GM12865 (cell line): ENCODE data around the gene MIP.

Experiments
- DNase-seq: peaks from one replicate; pipeline ENCODE4 v3.0.0; 2010; ENCODE audit warnings: low read depth
- H3K4me3 ChIP-seq: 2 replicates; pipeline ENCODE4 v1.5.1; 2011; ENCODE audit warnings: mild to moderate bottlenecking, low read depth, low read length, control low read depth
- CTCF ChIP-seq: IDR thresholded peaks from 2 replicates; pipeline ENCODE4 v1.5.1; 2011; ENCODE audit warnings: low read length, control low read depth, low read depth, inconsistent platforms; ENCODE audit not compliant: insufficient read depth; ENCODE audit errors: missing control alignments

Gene MIP

GRCh38 chr12:56431850-56432249 is 22.6 kb downstream of the MIP start:
- DNase-seq = no peak
- TF ChIP-seq CTCF = no peak

GRCh38 chr12:56431288-56431687 is 23.2 kb downstream of the MIP start:
- no peak overlapping the region for H3K4me3 ChIP-seq
- TF ChIP-seq CTCF = no peak
- DNase-seq = no peak

More at GRCh38 chr12:56431850-56432249, 22.6 kb downstream of the MIP start:
- H3K4me3 ChIP-seq = no peak overlapping the region

- no peak for TF ChIP-seq CTCF
- H3K4me3 ChIP-seq = no peak overlapping the region
- DNase-seq = no peak
Observed at GRCh38 chr12:56425940-56426438, 28.5 kb downstream of the MIP start.

GRCh38 chr12:56425193-56425592 is 29.3 kb downstream of the MIP start:
- DNase-seq = no peak
- no peak overlapping the region for H3K4me3 ChIP-seq

GRCh38 chr12:56420411-56420810 is 34.0 kb downstream of the MIP start:
- H3K4me3 ChIP-seq = no peak overlapping the region

More at GRCh38 chr12:56425193-56425592, 29.3 kb downstream of the MIP start:
- no peak for TF ChIP-seq CTCF

GRCh38 chr12:56417739-56418138 is 36.7 kb downstream of the MIP start:
- TF ChIP-seq CTCF = no peak
- H3K4me3 ChIP-seq = no peak overlapping the region
- DNase-seq = no peak

More at GRCh38 chr12:56420411-56420810, 34.0 kb downstream of the MIP start:
- no peak for DNase-seq
- no peak for TF ChIP-seq CTCF

GRCh38 chr12:56414401-56414800 is 40.1 kb downstream of the MIP start:
- no peak for TF ChIP-seq CTCF
- no peak overlapping the region for H3K4me3 ChIP-seq
- no peak for DNase-seq
